ENCODE data around the gene LGALS7. TPM values are rescaled to one million over a fixed set of nuclear protein-coding genes. Genes with fewer than 3 reads are reported as not detected.
"Not testable (repeated sequence)": the region's sequence is repeated elsewhere in the genome, so short reads cannot be mapped to it uniquely, and the experiment has no call there.

Gene LGALS7
- polyA plus RNA-seq, 1 donor from 2014 or later = not detected

GRCh38 chr19:38760805-38761517 lies 12.4 kb downstream of the LGALS7 start:
- not testable (repeated sequence) for H3K27ac ChIP-seq (ENCODE audit: low read length); H3K9me2 ChIP-seq (ENCODE audit: insufficient read depth, low read length); H3F3A ChIP-seq (ENCODE audit: insufficient read depth, low read length, poor library complexity, severe bottlenecking); H3K27me3 ChIP-seq (ENCODE audit: insufficient read depth, low read depth, low read length); H3K9me3 ChIP-seq (ENCODE audit: low read length); H4K20me1 ChIP-seq (ENCODE audit: insufficient read depth); H3K9ac ChIP-seq (ENCODE audit: low read length); H3K4me2 ChIP-seq (ENCODE audit: low read length); H3K4me3 ChIP-seq (ENCODE audit: low read length); H2AFZ ChIP-seq (ENCODE audit: low read depth, low read length); H3K79me2 ChIP-seq (replicated peaks; ENCODE audit: insufficient read depth, low read length); H3K36me3 ChIP-seq (ENCODE audit: insufficient read depth, low read length)

DNA sequence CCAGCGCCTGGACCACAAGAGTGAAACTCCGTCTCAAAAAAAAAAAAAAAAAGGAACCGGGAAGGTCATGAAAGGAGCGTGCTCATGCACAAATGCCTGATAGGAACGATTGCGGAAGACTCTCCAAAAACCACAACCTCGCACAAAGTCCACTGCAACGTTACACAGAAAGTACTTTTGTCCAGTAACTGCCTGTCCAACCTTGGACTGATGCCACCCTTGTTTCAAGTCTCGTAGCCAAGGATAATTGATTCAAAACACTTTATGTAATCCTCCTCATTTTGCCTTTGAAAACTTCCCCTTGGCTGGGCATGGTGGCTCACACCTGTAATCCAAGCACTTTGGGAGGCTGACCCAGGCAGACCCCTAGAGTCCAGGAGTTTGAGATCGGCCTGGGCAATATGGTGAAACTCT lies 13.7 kb downstream of the LGALS7 start:
- Histone ChIP-seq H3K4me2 (ENCODE audit: low read length) (no peak overlapping the region), H3K27ac (ENCODE audit: low read length) (no peak overlapping the region), H3K36me3 (ENCODE audit: insufficient read depth, low read length) (no peaks in the 10 kb centered on the region), H3F3A (ENCODE audit: insufficient read depth, low read length, poor library complexity, severe bottlenecking) (no peaks in the 10 kb centered on the region), H3K79me2 (replicated peaks; ENCODE audit: insufficient read depth, low read length) (no peaks in the 10 kb centered on the region), H4K20me1 (ENCODE audit: insufficient read depth) (no peaks in the 10 kb centered on the region), H3K9me2 (ENCODE audit: insufficient read depth, low read length) (no peaks in the 10 kb centered on the region), H3K4me3 (ENCODE audit: low read length) (no peak overlapping the region), H3K27me3 (ENCODE audit: insufficient read depth, low read depth, low read length) (no peaks in the 10 kb centered on the region), H3K9me3 (ENCODE audit: low read length) (no peaks in the 10 kb centered on the region), H2AFZ (ENCODE audit: low read depth, low read length) (no peak overlapping the region), H3K9ac (ENCODE audit: low read length) (no peak overlapping the region)
- TF ChIP-seq TAF1 (IDR thresholded peaks at IDR 0.05; ENCODE audit: low read depth) (no peak), POLR2AphosphoS5 (IDR thresholded peaks at IDR 0.05) (no peak), CTCF (IDR thresholded peaks at IDR 0.05; ENCODE audit: poor library complexity, severe bottlenecking) (no peak), MXI1 (conservative IDR thresholded peaks at IDR 0.05; ENCODE audit: poor library complexity, severe bottlenecking) (no peak), RAD21 (conservative IDR thresholded peaks at IDR 0.05) (no peak), SMC3 (conservative IDR thresholded peaks at IDR 0.05; ENCODE audit: poor library complexity) (no peak), EP300 (conservative IDR thresholded peaks at IDR 0.05; ENCODE audit: poor library complexity, severe bottlenecking) (no peak), EZH2 (IDR thresholded peaks at IDR 0.05; ENCODE audit: borderline replicate concordance, insufficient read depth, low read length, poor library complexity, severe bottlenecking) (no peak)
- TF ChIP-seq, protein P1, sequence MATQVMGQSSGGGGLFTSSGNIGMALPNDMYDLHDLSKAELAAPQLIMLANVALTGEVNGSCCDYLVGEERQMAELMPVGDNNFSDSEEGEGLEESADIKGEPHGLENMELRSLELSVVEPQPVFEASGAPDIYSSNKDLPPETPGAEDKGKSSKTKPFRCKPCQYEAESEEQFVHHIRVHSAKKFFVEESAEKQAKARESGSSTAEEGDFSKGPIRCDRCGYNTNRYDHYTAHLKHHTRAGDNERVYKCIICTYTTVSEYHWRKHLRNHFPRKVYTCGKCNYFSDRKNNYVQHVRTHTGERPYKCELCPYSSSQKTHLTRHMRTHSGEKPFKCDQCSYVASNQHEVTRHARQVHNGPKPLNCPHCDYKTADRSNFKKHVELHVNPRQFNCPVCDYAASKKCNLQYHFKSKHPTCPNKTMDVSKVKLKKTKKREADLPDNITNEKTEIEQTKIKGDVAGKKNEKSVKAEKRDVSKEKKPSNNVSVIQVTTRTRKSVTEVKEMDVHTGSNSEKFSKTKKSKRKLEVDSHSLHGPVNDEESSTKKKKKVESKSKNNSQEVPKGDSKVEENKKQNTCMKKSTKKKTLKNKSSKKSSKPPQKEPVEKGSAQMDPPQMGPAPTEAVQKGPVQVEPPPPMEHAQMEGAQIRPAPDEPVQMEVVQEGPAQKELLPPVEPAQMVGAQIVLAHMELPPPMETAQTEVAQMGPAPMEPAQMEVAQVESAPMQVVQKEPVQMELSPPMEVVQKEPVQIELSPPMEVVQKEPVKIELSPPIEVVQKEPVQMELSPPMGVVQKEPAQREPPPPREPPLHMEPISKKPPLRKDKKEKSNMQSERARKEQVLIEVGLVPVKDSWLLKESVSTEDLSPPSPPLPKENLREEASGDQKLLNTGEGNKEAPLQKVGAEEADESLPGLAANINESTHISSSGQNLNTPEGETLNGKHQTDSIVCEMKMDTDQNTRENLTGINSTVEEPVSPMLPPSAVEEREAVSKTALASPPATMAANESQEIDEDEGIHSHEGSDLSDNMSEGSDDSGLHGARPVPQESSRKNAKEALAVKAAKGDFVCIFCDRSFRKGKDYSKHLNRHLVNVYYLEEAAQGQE (IDR thresholded peaks at IDR 0.05; ENCODE audit: borderline replicate concordance) = no peak

DNA sequence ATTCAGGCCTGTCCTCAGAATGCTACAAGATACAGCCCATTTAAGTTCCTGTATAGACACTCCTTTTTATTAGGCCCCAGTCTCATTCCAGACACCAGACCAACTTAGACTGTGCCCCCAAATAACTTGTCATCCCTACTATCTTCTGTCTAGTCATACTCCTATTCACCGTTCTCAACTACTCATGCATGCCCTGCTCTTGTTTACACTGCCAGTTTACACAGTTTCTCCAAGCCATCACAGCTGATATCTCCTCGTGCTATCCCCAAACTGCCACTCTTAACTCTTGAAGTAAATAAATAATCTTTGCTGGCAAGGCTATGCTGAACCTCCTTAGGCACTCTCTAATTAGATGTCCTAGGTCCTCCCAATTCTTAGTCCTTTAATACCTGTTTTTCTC lies 19.1 kb downstream of the LGALS7 start:
- H3K79me2 ChIP-seq (replicated peaks; ENCODE audit: insufficient read depth, low read length); H3K9me3 ChIP-seq (ENCODE audit: low read length); H3F3A ChIP-seq (ENCODE audit: insufficient read depth, low read length, poor library complexity, severe bottlenecking); H3K27me3 ChIP-seq (ENCODE audit: insufficient read depth, low read depth, low read length); H3K27ac ChIP-seq (ENCODE audit: low read length); H4K20me1 ChIP-seq (ENCODE audit: insufficient read depth); H3K4me2 ChIP-seq (ENCODE audit: low read length); H3K4me3 ChIP-seq (ENCODE audit: low read length); H3K36me3 ChIP-seq (ENCODE audit: insufficient read depth, low read length); H2AFZ ChIP-seq (ENCODE audit: low read depth, low read length); H3K9ac ChIP-seq (ENCODE audit: low read length); H3K9me2 ChIP-seq (ENCODE audit: insufficient read depth, low read length): not testable (repeated sequence)

- not testable (repeated sequence) for H3K9me3 ChIP-seq (ENCODE audit: low read length); H3K4me2 ChIP-seq (ENCODE audit: low read length); H3K27ac ChIP-seq (ENCODE audit: low read length); H3K4me3 ChIP-seq (ENCODE audit: low read length); H3F3A ChIP-seq (ENCODE audit: insufficient read depth, low read length, poor library complexity, severe bottlenecking); H2AFZ ChIP-seq (ENCODE audit: low read depth, low read length); H3K27me3 ChIP-seq (ENCODE audit: insufficient read depth, low read depth, low read length); H3K36me3 ChIP-seq (ENCODE audit: insufficient read depth, low read length); H3K79me2 ChIP-seq (replicated peaks; ENCODE audit: insufficient read depth, low read length); H4K20me1 ChIP-seq (ENCODE audit: insufficient read depth); H3K9ac ChIP-seq (ENCODE audit: low read length); H3K9me2 ChIP-seq (ENCODE audit: insufficient read depth, low read length)
Observed at GRCh38 chr19:38753783-38754182, 19.5 kb downstream of the LGALS7 start.

Measured in neural cell (in vitro differentiated cells).